ENCODE results near the gene SERGEF. TPM values are rescaled to one million over a fixed set of nuclear protein-coding genes. Genes with fewer than 3 reads are reported as not detected.

SERGEF gene
- total RNA-seq, 2 donors from 2014 or later, result 23.2 to 36.2 TPM

DNA sequence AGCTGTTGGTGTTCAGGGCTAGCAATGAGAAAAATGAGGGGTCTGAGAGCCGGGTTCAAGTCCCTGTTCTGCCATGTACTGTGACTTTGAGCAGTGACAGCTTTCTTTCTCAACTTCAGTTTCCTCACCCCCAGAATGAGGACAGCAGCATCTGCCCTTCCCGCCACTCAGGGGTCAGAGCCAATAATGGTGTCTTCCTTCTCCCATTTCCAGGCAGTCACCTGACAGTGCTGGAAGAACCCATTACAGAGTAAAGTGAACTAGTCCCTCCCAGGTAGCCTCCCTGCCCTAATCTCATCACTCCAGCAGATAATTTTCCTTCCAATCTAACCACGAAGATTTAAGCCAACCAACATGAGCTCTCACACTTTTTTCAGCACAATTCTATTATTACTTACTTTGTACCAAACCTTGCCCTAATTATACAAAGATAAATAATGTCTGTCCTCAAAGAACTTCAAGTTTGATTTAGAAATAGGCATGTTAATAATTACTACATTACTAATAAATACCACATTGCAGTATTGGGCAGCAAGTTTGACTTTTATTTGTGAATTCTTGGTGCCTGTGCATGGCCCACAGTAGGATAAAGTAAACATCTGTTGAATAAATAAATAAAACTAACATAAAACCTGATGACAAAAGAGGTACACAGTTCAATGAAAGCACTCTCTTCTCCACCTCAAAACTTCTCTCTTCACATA, 61.0 kb downstream of the SERGEF start:
- Histone ChIP-seq H3K27ac (no peak overlapping the region), H3K9ac (ENCODE audit: low read depth in 2 of 2, low read length in 2 of 2) (no peak overlapping the region), H3K4me1 (no peaks in the 10 kb centered on the region), H3K36me3 (no peaks in the 10 kb centered on the region), H3K27me3 (no peaks in the 10 kb centered on the region), H3K9me3 (no peaks in the 10 kb centered on the region), H3K4me3 (no peak overlapping the region)
- intact Hi-C loops (cut with DNase I), result no loop called here
- TF ChIP-seq, protein P1, sequence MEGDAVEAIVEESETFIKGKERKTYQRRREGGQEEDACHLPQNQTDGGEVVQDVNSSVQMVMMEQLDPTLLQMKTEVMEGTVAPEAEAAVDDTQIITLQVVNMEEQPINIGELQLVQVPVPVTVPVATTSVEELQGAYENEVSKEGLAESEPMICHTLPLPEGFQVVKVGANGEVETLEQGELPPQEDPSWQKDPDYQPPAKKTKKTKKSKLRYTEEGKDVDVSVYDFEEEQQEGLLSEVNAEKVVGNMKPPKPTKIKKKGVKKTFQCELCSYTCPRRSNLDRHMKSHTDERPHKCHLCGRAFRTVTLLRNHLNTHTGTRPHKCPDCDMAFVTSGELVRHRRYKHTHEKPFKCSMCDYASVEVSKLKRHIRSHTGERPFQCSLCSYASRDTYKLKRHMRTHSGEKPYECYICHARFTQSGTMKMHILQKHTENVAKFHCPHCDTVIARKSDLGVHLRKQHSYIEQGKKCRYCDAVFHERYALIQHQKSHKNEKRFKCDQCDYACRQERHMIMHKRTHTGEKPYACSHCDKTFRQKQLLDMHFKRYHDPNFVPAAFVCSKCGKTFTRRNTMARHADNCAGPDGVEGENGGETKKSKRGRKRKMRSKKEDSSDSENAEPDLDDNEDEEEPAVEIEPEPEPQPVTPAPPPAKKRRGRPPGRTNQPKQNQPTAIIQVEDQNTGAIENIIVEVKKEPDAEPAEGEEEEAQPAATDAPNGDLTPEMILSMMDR (IDR thresholded peaks at IDR 0.05), result no peak
- DNase-seq, result no peak

DNA sequence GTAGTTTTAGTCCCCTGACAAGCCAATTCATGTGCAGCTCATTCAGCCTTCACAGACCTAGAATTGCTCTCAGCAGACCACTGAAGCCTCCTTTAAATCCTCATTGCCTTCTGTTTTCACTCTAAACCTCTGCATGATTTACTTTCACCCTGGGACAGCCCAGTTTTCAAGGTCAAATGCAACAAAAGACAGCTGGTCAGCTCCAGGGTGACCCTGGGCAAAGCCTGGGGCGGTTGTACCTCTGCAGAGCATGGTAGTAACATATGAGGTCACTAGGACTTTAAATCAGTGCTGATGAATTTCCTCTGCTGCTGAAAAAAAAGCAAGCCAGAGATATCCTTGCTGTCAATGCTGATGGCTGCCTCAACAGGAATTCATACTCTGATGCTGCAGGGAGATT, 62.2 kb downstream of the SERGEF start:
- no peak overlapping the region for H3K4me3 ChIP-seq
- no peak for DNase-seq
- H3K9me3 ChIP-seq, result no peaks in the 10 kb centered on the region
- no peaks in the 10 kb centered on the region for H3K36me3 ChIP-seq
- no peaks in the 10 kb centered on the region for H3K4me1 ChIP-seq
- no peaks in the 10 kb centered on the region for H3K27me3 ChIP-seq
- no peak overlapping the region for H3K27ac ChIP-seq
- TF ChIP-seq, protein P1 (IDR thresholded peaks at IDR 0.05), result no peak
- no peak overlapping the region for H3K9ac ChIP-seq (ENCODE audit: low read depth in 2 of 2, low read length in 2 of 2)
- intact Hi-C loops (cut with DNase I), result no loop called here

DNA sequence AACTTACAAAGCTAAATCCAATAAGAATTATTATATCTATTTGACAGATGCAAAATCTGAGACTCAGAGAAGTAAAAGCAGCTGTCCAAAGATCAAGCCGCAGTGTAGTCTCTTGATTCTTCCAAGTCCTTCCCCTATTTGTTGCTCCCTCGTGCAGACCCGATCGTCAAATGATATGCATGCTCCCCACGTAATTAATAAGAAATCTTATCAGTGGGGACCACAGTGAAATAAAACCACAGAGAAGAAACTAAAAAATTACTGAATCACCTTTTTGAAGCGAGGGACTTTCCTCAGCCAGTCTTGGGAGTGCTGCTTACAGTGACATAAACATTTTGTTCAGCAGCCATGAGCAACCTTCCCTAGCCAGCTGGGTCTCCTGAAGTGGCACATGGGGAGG, 64.6 kb downstream of the SERGEF start:
- H3K27ac ChIP-seq, result no peak overlapping the region

DNA sequence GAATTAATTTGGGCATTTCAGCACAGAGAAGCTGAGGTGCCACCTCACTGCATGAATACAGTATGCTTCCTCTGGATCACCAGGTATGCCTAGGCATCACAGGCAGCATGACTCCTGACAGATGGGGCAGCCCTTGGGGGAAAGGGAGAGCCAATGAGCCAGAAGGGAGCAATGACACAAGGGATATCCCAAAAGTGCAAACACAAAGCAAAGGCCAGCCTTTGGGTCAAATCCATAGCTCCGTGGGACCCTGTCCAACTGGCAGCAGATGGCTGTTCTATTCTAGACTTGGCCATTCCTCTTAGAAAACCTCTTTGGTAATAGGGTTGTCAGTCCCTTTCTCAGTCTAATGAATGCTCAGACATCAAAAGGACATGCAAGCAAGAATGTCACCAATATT, 73.3 kb downstream of the SERGEF start:
- DNase-seq, result no peak
- Histone ChIP-seq H3K9me3 (no peaks in the 10 kb centered on the region), H3K36me3 (no peaks in the 10 kb centered on the region), H3K9ac (ENCODE audit: low read depth in 2 of 2, low read length in 2 of 2) (no peak overlapping the region), H3K27me3 (no peaks in the 10 kb centered on the region), H3K4me1 (no peaks in the 10 kb centered on the region), H3K4me3 (no peak overlapping the region), H3K27ac (no peak overlapping the region)
- intact Hi-C loops (cut with DNase I), result no loop called here
- TF ChIP-seq, protein P1 (IDR thresholded peaks at IDR 0.05), result no peak

More for the DNA sequence above, 64.6 kb downstream of the SERGEF start:
- Histone ChIP-seq H3K36me3 (no peaks in the 10 kb centered on the region), H3K9me3 (no peaks in the 10 kb centered on the region), H3K4me3 (no peak overlapping the region), H3K4me1 (no peaks in the 10 kb centered on the region), H3K27me3 (no peaks in the 10 kb centered on the region), H3K9ac (ENCODE audit: low read depth in 2 of 2, low read length in 2 of 2) (no peak overlapping the region)
- intact Hi-C loops (cut with DNase I), result no loop called here
- TF ChIP-seq, protein P1 (IDR thresholded peaks at IDR 0.05), result no peak
- DNase-seq, result no peak

DNA sequence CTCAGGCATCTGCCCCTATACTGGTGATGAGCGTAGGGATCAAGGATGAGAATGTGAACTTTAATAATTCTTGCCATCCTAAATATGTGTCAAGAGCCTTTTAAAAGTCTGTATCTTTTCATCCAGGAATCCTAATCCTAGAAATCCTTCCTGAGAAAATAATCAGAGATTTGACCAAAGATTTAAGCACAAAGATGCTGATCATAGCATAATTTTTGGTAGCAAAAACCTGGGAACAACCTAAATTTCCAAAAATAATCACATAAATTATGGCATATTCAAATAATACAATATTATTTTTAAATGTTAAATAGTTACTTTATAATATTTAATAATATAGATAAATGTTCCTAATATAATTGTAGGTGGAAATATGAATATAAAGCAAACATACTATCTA, 76.1 kb downstream of the SERGEF start:
- no peak for DNase-seq
- H3K9ac ChIP-seq (ENCODE audit: low read depth in 2 of 2, low read length in 2 of 2), result no peak overlapping the region
- H3K9me3 ChIP-seq, result no peaks in the 10 kb centered on the region
- no peaks in the 10 kb centered on the region for H3K27me3 ChIP-seq
- no peaks in the 10 kb centered on the region for H3K4me1 ChIP-seq
- no peak overlapping the region for H3K4me3 ChIP-seq
- H3K36me3 ChIP-seq, result no peaks in the 10 kb centered on the region
- no peak overlapping the region for H3K27ac ChIP-seq
- intact Hi-C loops (cut with DNase I), result no loop called here
- TF ChIP-seq, protein P1 (IDR thresholded peaks at IDR 0.05), result no peak
